Activated naive CD8-positive, alpha-beta T cell (primary cell): ENCODE data around the gene DMRTA1.
"Not testable (repeated sequence)": the region's sequence is repeated elsewhere in the genome, so short reads cannot be mapped to it uniquely, and the experiment has no call there.

Experiments used
- H3K27ac Mint-ChIP-seq: one replicate; pipeline ENCODE4 v1.8.0; 2021; ENCODE audit warnings: mixed read lengths
- H3K27me3 Mint-ChIP-seq: one replicate; pipeline ENCODE4 v1.8.0; 2021; ENCODE audit warnings: mixed read lengths
- H3K36me3 Mint-ChIP-seq: one replicate; pipeline ENCODE4 v1.8.0; 2021; ENCODE audit warnings: mixed read lengths
- H3K4me1 Mint-ChIP-seq: one replicate; pipeline ENCODE4 v1.8.0; 2021; ENCODE audit warnings: low read depth, mixed read lengths
- H3K4me3 Mint-ChIP-seq: one replicate; pipeline ENCODE4 v1.8.0; 2021; ENCODE audit warnings: mild to moderate bottlenecking, mixed read lengths
- H3K9me3 Mint-ChIP-seq: one replicate; pipeline ENCODE4 v1.8.0; 2021; ENCODE audit warnings: low read depth, mixed read lengths

The DMRTA1 gene

DNA sequence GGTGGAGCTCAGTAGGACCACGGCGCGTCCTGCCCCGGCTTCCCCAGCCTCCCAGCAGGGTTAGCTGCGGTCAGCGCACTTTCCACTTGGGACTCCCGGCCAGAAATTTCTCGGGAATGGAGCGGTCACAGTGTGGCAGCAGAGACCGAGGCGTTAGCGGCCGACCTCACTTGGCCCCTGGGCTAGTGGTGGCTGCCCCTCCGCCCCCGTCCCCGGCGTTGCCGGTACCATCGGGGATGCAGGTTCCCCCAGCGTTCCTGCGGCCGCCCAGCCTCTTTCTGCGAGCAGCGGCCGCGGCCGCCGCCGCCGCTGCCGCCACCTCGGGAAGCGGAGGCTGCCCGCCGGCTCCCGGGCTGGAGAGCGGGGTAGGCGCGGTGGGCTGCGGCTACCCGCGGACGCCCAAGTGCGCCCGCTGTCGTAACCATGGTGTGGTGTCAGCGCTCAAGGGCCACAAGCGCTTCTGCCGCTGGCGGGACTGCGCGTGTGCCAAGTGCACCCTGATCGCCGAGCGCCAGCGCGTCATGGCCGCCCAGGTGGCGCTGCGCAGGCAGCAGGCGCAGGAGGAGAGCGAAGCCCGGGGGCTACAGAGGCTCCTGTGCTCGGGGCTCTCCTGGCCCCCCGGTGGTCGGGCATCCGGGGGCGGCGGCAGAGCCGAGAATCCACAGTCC is 460 bp downstream of the DMRTA1 start:
- peaks cover 27% of the 10 kb centered on the region for H3K27me3 Mint-ChIP-seq
- no peaks in the 10 kb centered on the region for H3K9me3 Mint-ChIP-seq
- peak overlapping the region; percentile 64 for H3K4me3 Mint-ChIP-seq
- H3K36me3 Mint-ChIP-seq: no peaks in the 10 kb centered on the region
- H3K4me1 Mint-ChIP-seq: peaks cover 9% of the 10 kb centered on the region
- H3K27ac Mint-ChIP-seq: no peak overlapping the region

DNA sequence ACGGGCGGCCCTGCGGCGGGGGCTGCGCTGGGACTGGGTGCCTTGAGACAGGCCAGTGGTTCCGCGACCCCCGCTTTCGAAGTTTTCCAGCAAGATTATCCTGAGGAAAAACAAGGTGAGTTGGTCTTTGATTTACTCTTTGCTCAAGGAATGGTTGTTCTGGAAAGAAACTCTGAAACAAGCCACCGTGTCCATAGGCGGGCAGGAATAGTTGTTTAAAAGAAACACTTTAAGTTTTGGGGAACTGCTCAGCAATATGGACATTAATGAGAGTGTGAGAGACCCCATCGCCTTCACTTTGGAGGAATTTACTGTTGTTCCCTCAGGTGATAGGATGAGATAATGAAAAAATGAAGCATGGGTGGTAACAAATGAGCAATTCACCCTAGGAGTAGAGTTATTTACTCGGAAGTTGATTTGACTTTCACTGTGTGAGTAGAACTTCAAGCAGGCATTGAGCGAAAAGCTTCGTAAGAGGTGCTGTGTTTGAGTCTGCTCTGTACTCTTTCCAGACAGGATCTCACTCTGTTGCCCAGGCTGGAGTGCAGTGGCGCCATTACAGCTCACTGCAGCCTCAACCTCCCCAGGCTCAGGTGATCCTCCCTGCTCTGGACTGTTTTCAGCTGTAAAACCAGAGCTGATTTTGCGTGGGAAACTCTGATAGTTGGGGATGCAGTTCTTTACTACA is 1.1 kb downstream of the DMRTA1 start:
- Mint-ChIP-seq H3K4me1 (peaks cover 9% of the 10 kb centered on the region), H3K27me3 (peaks cover 31% of the 10 kb centered on the region), H3K9me3 (no peaks in the 10 kb centered on the region), H3K36me3 (no peaks in the 10 kb centered on the region), H3K4me3 (peak overlapping the region; percentile 63), H3K27ac (no peak overlapping the region)

DNA sequence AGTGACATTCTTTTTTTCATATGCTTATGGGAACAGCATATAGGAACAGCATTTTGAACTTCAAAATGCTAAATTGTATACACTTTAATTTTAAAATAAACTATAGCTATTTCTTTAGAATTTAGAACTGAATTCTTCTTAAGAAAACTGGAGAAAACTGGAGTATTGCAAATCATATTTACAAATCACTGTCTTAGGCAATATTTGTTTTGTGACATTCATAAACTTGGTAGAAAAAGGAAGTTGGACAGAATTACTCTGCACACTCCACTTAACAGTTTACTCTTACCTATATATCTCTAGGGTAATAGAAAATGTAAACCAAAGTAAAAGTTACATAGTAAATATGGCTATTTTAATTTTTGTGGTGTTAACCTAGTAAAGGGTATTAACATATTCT is 3.1 kb downstream of the DMRTA1 start:
- no peak overlapping the region for H3K27ac Mint-ChIP-seq
- H3K4me1 Mint-ChIP-seq: peaks cover 9% of the 10 kb centered on the region
- no peaks in the 10 kb centered on the region for H3K9me3 Mint-ChIP-seq
- no peaks in the 10 kb centered on the region for H3K36me3 Mint-ChIP-seq
- peaks cover 31% of the 10 kb centered on the region for H3K27me3 Mint-ChIP-seq
- H3K4me3 Mint-ChIP-seq: no peak overlapping the region

DNA sequence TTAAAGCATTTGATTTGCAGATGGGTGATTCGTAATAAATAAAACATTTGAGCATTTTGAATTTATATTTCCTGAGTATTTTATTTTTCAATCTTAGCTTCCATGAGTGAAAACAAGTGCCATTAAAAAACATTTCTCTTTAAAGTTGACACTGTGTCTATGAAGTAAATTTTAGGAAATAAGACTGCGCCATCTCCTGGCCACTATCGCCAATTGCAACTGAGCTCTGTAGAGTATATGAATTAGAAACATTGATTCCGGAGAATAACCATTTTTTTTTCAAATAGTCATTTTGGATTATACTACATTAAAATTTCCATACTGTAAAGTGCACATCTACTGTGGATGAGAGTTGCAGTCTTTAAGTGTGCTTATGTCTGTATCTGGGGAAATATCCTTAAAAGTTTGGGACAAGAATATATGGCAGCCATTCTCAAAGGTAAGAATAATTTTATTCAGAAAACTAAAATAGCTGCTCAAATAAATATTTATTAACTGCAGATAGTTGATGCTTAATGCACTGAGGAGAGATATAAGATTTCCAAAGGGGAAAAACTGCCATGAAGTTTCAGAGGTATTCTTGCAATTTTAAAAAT is 5.9 kb downstream of the DMRTA1 start:
- Mint-ChIP-seq H3K4me3 (no peak overlapping the region), H3K27me3 (peaks cover 24% of the 10 kb centered on the region), H3K36me3 (no peaks in the 10 kb centered on the region), H3K4me1 (peaks cover 6% of the 10 kb centered on the region), H3K27ac (no peak overlapping the region), H3K9me3 (no peaks in the 10 kb centered on the region)

DNA sequence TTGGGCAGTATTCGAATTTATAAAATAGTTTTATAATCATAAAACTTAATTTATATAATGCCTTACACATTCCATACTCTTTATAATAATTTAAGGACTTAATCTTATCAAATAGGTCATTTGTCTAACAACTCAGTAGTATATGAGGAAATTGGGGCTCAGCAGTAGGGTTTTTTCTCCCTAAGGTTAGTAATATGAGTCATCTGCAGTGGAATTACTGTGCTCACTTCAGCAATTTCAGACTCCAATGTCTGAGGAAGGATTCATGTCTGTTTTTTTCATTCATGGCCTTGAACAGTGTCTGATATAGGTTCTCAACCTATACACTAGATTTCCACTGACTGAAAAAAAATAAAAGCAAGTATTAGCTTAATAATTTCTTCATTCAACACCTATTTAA is 7.4 kb downstream of the DMRTA1 start:
- Mint-ChIP-seq H3K9me3 (no peaks in the 10 kb centered on the region), H3K36me3 (no peaks in the 10 kb centered on the region), H3K27me3 (peaks cover 16% of the 10 kb centered on the region), H3K4me1 (no peaks in the 10 kb centered on the region), H3K27ac (no peak overlapping the region), H3K4me3 (no peak overlapping the region)

DNA sequence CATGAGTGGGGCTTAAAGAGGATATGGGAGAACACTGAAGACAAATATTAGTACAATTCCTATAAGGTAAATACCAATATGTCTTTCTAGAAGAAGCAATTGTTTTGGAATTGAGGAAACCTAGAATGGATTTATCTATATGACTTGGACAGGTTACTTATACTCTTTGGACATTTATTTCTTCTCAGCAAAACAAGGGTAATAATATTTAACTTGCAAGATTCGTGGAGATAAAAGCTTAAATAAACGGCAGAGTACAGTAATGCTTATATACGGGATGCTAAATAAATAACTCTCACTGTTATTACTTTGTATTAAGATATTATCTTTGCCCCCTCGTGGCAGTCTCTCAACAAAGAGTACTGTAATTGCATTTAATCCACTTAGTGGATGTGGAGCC is 8.6 kb downstream of the DMRTA1 start:
- Mint-ChIP-seq H3K4me1 (no peaks in the 10 kb centered on the region), H3K4me3 (no peak overlapping the region), H3K27me3 (peaks cover 21% of the 10 kb centered on the region), H3K9me3 (no peaks in the 10 kb centered on the region), H3K36me3 (no peaks in the 10 kb centered on the region), H3K27ac (no peak overlapping the region)

DNA sequence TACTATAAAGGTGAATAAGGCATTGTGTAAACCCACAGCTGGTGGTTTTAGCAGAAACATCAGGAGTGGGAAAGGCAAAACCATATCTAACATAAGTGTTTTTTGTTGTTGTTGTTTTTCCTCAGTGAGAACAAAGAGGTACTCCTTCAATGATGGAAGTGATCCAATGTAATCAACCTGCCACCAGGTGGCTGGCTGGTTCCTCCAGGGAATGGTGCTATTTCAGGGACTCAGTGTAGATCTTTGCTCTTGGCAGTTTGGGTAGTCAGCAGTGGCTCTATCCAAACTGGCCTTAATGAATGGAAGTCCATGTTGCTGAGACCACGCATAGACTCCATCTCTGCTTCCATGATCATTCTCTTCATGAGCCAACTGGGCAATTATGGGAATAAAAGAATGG is 10.8 kb downstream of the DMRTA1 start:
- Mint-ChIP-seq H3K27ac (no peak overlapping the region), H3K4me3 (no peak overlapping the region), H3K27me3 (peaks cover 12% of the 10 kb centered on the region), H3K36me3 (no peaks in the 10 kb centered on the region), H3K4me1 (no peaks in the 10 kb centered on the region), H3K9me3 (no peaks in the 10 kb centered on the region)

DNA sequence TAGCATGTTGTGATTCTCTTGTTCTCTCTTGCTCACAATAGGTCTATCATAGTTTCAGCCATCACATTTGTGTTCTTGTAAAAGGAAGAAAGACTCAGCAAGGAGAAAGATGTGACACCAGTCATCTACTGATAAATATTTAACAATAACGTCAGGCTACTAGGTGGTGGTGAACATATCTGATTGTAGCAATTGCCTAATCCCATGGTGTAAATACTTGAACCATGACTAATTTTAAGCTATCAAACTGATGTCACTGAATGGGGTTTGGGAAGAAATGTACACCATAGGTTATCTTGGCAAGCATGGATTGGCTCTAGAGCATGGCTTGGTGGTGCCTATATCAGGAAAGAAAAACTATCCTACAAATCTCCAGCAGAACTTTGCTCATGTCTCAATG is 16.6 kb downstream of the DMRTA1 start:
- Mint-ChIP-seq H3K4me1 (no peaks in the 10 kb centered on the region), H3K4me3 (no peak overlapping the region), H3K36me3 (no peaks in the 10 kb centered on the region), H3K27me3 (peaks cover 7% of the 10 kb centered on the region), H3K9me3 (no peaks in the 10 kb centered on the region), H3K27ac (no peak overlapping the region)

DNA sequence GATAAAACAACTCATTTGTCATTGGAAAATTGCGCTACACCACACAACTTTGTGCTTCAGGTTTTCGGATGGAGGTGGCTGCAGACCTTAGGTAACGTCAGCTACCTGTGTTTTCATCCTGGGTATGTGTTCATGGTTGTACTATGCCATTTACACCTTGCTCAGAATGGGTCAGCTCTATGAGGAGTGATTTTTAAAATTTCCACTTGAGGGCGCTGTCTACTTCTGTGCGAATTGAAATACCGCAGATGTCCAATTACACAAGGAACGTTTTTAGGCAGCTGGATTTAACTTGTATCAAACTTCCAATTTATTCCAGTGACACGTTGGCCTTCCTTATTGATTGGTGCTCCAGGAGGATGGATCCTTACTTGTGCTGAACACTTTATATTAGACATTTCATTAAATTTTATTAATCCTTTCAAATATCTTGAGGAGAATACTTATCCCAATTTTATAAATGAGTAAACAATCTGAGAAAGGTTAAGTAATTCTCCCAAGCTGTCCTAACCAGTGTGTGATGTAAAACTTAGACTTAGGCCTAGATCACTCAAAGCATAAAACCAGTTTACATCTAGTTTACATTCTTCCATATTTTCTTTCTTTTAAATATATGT is 23.4 kb downstream of the DMRTA1 start:
- Mint-ChIP-seq H3K36me3 (no peaks in the 10 kb centered on the region), H3K27me3 (peaks cover 2% of the 10 kb centered on the region), H3K27ac (no peak overlapping the region), H3K4me1 (no peaks in the 10 kb centered on the region), H3K4me3 (no peak overlapping the region), H3K9me3 (no peaks in the 10 kb centered on the region)

DNA sequence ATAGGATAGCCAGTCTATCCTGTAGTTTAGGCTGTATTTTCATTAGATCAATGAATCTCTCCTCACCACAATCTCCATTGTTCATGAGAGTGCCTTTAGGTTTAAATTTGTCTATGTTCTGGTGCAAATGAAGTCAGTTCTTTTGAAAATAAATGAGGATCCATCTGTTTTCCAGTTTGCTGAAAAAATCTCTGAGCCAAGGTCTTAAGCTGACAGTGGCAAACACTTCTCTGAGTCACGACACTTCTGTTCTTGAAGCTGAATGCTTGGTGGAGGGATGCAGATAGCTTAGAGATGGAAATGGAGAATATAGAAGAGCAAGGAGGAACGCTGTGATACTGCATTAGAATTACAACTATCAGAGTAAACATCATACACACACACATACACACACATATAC is 34.9 kb downstream of the DMRTA1 start:
- Mint-ChIP-seq H3K36me3 (no peaks in the 10 kb centered on the region), H3K9me3 (peaks cover 4% of the 10 kb centered on the region), H3K27me3 (peaks cover 3% of the 10 kb centered on the region), H3K27ac (no peak overlapping the region), H3K4me1 (no peaks in the 10 kb centered on the region), H3K4me3 (no peak overlapping the region)

DNA sequence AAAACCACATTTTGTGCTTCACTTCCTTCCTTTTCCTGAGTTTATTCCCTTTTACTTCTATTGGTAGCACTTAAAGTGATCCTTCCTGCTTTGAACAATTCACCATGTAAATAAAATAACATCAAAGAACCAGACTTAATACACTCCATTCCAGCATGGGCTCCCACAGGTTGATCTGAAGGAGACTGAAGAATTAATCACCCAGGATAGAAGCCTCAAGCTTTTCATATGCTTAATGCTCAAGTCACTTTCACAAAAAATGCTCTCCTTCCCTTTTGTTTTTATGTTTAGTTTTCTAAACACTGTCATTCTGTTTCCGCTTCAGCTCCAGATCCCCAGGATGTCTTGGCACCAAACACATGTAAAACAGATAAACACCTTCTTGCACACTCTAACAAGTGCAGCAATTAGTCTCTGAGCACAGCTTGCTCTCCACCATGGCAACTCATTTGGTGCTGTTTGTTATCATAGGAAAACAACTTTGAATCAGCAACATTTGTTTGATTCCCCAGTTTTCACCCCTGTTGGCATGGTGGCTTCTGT is 37.0 kb downstream of the DMRTA1 start:
- H3K9me3 Mint-ChIP-seq: peaks cover 4% of the 10 kb centered on the region
- H3K4me1 Mint-ChIP-seq: no peaks in the 10 kb centered on the region
- H3K36me3 Mint-ChIP-seq: no peaks in the 10 kb centered on the region
- H3K27ac Mint-ChIP-seq: no peak overlapping the region
- peaks cover 3% of the 10 kb centered on the region for H3K27me3 Mint-ChIP-seq
- H3K4me3 Mint-ChIP-seq: no peak overlapping the region

DNA sequence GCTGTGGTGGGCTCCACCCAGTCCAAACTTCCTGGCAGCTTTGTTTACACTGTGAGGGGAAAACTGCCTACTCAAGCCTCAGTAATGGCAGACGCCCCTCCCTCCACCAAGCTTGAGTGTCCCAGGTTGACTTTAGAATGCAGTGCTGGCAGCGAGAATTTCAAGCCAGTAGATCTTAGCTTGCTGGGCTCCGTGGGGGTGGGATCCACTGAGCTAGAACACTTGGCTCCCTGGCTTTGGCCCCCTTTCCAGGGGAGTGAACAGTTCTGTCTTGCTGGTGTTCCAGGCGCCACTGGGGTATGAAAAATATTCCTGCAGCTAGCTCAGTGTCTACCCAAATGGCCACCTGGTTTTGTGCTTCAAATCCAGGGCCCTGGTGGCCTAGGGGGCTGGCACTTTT is 49.6 kb downstream of the DMRTA1 start:
- not testable (repeated sequence) for H3K9me3 Mint-ChIP-seq, H3K4me1 Mint-ChIP-seq, H3K4me3 Mint-ChIP-seq, H3K27ac Mint-ChIP-seq, H3K27me3 Mint-ChIP-seq, H3K36me3 Mint-ChIP-seq
